Activated CD4-positive, alpha-beta T cell treated with anti-CD3 and anti-CD28 coated beads for 36 hours (primary cell): Measurements from ENCODE around the gene MGAT4A. TPM values are rescaled to one million over a fixed set of nuclear protein-coding genes. Genes with fewer than 3 reads are reported as not detected.

Source experiments
- total RNA-seq, 2 experiments: library from RNA; stranded (reverse); gene quantifications; one replicate each; pipeline ENCODE4 v1.2.3, GENCODE V29; 2021

MGAT4A gene
- total RNA-seq, 2 experiments from 2014 or later = 49.4 to 67.5 TPM

Other genes with a start within 250 kb of the MGAT4A start
- 10 to 100 TPM; 17.7 to 33.2 TPM for gene COA5, start 122.6 kb downstream of the MGAT4A start, total RNA-seq
- gene UNC50, start 122.5 kb downstream of the MGAT4A start, total RNA-seq = 10 to 100 TPM; 21.1 to 31.4 TPM
- gene CRACDL, start 205.1 kb upstream of the MGAT4A start, total RNA-seq = under 1 TPM in 1 of 2 experiments, not detected in 1; 0.59 TPM